Measurements from ENCODE around the gene SLX9. TPM values are rescaled to one million over a fixed set of nuclear protein-coding genes. Genes with fewer than 3 reads are reported as not detected.

The SLX9 gene
- total RNA-seq, 1 donor from 2014 or later = 8.3 TPM

GRCh38 chr21:44971672-44971995, 31.8 kb downstream of the SLX9 start:
- intact Hi-C loops (cut with DNase I) = no loop called here
- Histone ChIP-seq H3K4me3 (no peak overlapping the region), H3K9me3 (no peaks in the 10 kb centered on the region), H3K27me3 (no peaks in the 10 kb centered on the region), H3K4me1 (peaks cover 14% of the 10 kb centered on the region), H3K36me3 (peaks cover 0 to 13% of the 10 kb centered on the region in 2 donors), H3K27ac (no peak overlapping the region)
- TF ChIP-seq CTCF (IDR thresholded peaks at IDR 0.05) (no peak), POLR2AphosphoS5 (IDR thresholded peaks at IDR 0.05; ENCODE audit: insufficient read depth in 1 of 2, low read depth in 1 of 2) (no peak), POLR2A (IDR thresholded peaks at IDR 0.05) (no peak)
- DNase-seq (ENCODE audit: extremely low spot score in 2 of 2) = no peak

- H3K4me3 ChIP-seq = no peak overlapping the region
- no peak for DNase-seq (ENCODE audit: extremely low spot score in 2 of 2)
- peaks cover 7% of the 10 kb centered on the region for H3K4me1 ChIP-seq
- TF ChIP-seq POLR2A (IDR thresholded peaks at IDR 0.05) = no peak
- no peak for TF ChIP-seq POLR2AphosphoS5 (IDR thresholded peaks at IDR 0.05; ENCODE audit: insufficient read depth in 1 of 2, low read depth in 1 of 2)
- TF ChIP-seq CTCF (IDR thresholded peaks at IDR 0.05) = no peak
- intact Hi-C loops (cut with DNase I) = no loop called here
- no peaks in the 10 kb centered on the region for H3K9me3 ChIP-seq
- H3K27ac ChIP-seq = no peak overlapping the region
- peaks cover 0 to 20% of the 10 kb centered on the region in 2 donors for H3K36me3 ChIP-seq
- H3K27me3 ChIP-seq = no peaks in the 10 kb centered on the region
Observed at GRCh38 chr21:44972301-44972814, 32.5 kb downstream of the SLX9 start.

GRCh38 chr21:44972821-44973220, 33.0 kb downstream of the SLX9 start:
- no peak for DNase-seq (ENCODE audit: extremely low spot score in 2 of 2)
- H3K27me3 ChIP-seq = no peaks in the 10 kb centered on the region
- peaks cover 0 to 24% of the 10 kb centered on the region in 2 donors for H3K36me3 ChIP-seq
- intact Hi-C loops (cut with DNase I) = no loop called here
- H3K27ac ChIP-seq = no peak overlapping the region
- no peak for TF ChIP-seq POLR2A (IDR thresholded peaks at IDR 0.05)
- TF ChIP-seq POLR2AphosphoS5 (IDR thresholded peaks at IDR 0.05; ENCODE audit: insufficient read depth in 1 of 2, low read depth in 1 of 2) = no peak
- no peak for TF ChIP-seq CTCF (IDR thresholded peaks at IDR 0.05)
- H3K4me3 ChIP-seq = no peak overlapping the region
- peaks cover 2% of the 10 kb centered on the region for H3K4me1 ChIP-seq
- no peaks in the 10 kb centered on the region for H3K9me3 ChIP-seq

- intact Hi-C loops (cut with DNase I) = no loop called here
- H3K4me1 ChIP-seq = no peaks in the 10 kb centered on the region
- DNase-seq (ENCODE audit: extremely low spot score in 2 of 2) = no peak
- no peak for TF ChIP-seq POLR2AphosphoS5 (IDR thresholded peaks at IDR 0.05; ENCODE audit: insufficient read depth in 1 of 2, low read depth in 1 of 2)
- no peak for TF ChIP-seq CTCF (IDR thresholded peaks at IDR 0.05)
- TF ChIP-seq POLR2A (IDR thresholded peaks at IDR 0.05) = no peak
- peaks cover 0 to 25% of the 10 kb centered on the region in 2 donors for H3K36me3 ChIP-seq
- H3K27me3 ChIP-seq = no peaks in the 10 kb centered on the region
- no peak overlapping the region for H3K27ac ChIP-seq
- H3K4me3 ChIP-seq = no peak overlapping the region
- no peaks in the 10 kb centered on the region for H3K9me3 ChIP-seq
Observed at GRCh38 chr21:44973598-44973997, 33.8 kb downstream of the SLX9 start.

DNA sequence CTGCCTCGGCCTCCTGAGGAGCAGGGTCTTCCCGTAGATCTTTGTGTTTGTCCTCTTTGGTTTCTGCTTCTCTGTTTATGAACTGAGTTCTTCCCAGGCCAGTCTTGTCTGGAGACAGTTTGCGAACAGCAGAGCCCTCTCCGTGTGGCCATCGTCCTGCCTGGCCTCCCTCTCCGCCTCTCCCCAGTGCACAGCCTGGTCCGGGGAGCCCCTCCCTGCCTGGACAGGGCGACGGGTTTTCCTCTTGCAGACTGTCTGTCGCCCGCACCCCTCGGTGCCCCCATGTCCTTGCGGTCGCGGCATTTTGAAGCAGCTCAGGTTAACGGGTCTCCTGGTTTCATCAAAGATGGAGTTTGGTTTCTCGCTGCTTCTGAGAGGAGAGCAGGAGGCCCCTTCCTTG, 34.8 kb downstream of the SLX9 start:
- Histone ChIP-seq H3K9me3 (no peaks in the 10 kb centered on the region), H3K36me3 (peaks cover 0 to 19% of the 10 kb centered on the region in 2 donors), H3K27me3 (no peaks in the 10 kb centered on the region), H3K4me1 (no peaks in the 10 kb centered on the region), H3K4me3 (no peak overlapping the region), H3K27ac (no peak overlapping the region)
- DNase-seq (ENCODE audit: extremely low spot score in 2 of 2) = no peak
- no peak for TF ChIP-seq POLR2AphosphoS5 (IDR thresholded peaks at IDR 0.05; ENCODE audit: insufficient read depth in 1 of 2, low read depth in 1 of 2)
- no peak for TF ChIP-seq POLR2A (IDR thresholded peaks at IDR 0.05)
- TF ChIP-seq CTCF (IDR thresholded peaks at IDR 0.05) = no peak
- intact Hi-C loops (cut with DNase I) = no loop called here
